HCT116 (cell line): ENCODE data around the gene TBX4. TPM values are rescaled to one million over a fixed set of nuclear protein-coding genes. Genes with fewer than 3 reads are reported as not detected.

ENCODE experiments used
- ATAC-seq: fragments of 200-7000 bp; cut with Tn5 transposase; 2 replicates; pipeline ENCODE4 v1.9.1; 2020; ENCODE audit warnings: mild to moderate bottlenecking, moderate library complexity
- BruUV-seq: library from RNA; stranded (reverse); fragments of 400-500 nt; replicated peaks from 2 replicates; lab custom pipeline; 2021; lab: Mats Ljungman, UMichigan
- CTCF ChIA-PET: fragments of 300-600 bp; sonication (Branson Sonifier 250); formaldehyde crosslinking; loops from one replicate; lab custom pipeline; 2021; ENCODE audit warnings: antibody characterized with exemption; lab: Charles Lee
- POLR2A ChIA-PET: fragments of 300-600, 350-600 bp; sonication (Branson Sonifier 250); formaldehyde crosslinking; loops from one replicate; lab custom pipeline; 2021; ENCODE audit warnings: antibody characterized with exemption; lab: Charles Lee
- RAD21 ChIA-PET, 2 experiments: fragments of 300-600 bp; sonication (Branson Sonifier 250); formaldehyde crosslinking; loops; one replicate each; lab custom pipeline; 2023; ENCODE audit warnings: low total read pairs in 2 of 2; ENCODE audit not compliant: uncharacterized antibody in 2 of 2, unreplicated experiment in 2 of 2, low non-redundant PET in 1 of 2; lab: Charles Lee
- DNase-seq: peaks from one replicate; pipeline ENCODE4 v3.0.0-alpha.2; 2010; ENCODE audit warnings: low read depth, low spot score
- H2AFZ ChIP-seq: fragments of 200-600 bp; shearing (Covaris generic), sonication (generic); 2 replicates; pipeline ENCODE4 v1.6.1; 2017; ENCODE audit warnings: low read depth, mixed run types, mixed read lengths, antibody characterized with exemption, low read length; ENCODE audit not compliant: poor library complexity, severe bottlenecking
- H3K27ac ChIP-seq: 2 replicates; pipeline ENCODE4 v1.5.1; 2012; ENCODE audit warnings: low read depth, low read length
- H3K27me3 ChIP-seq: fragments of 200-600 bp; sonication (generic); 2 replicates; pipeline ENCODE4 v1.6.1; 2016; ENCODE audit warnings: mixed run types, low read length, mixed read lengths; ENCODE audit not compliant: insufficient read depth
- H3K36me3 ChIP-seq, 2 experiments: fragments of 200-500 bp in 1 of 2; fragments of 200-600 bp in 1 of 2; sonication (Bioruptor generic) in 1 of 2; sonication (generic) in 1 of 2; 2 replicates each; pipeline versions ENCODE4 v1.5.1 to v1.6.1; 2014 to 2016; ENCODE audit warnings: low read length in 2 of 2, inconsistent platforms in 1 of 2, mixed read lengths in 1 of 2, mixed run types in 1 of 2; ENCODE audit not compliant: insufficient read depth in 2 of 2, control insufficient read depth in 1 of 2
- H3K4me1 ChIP-seq, 2 experiments: fragments of 200-600 bp in 1 of 2; sonication (generic) in 1 of 2; 2 replicates each; pipeline versions ENCODE4 v1.5.1 to v1.6.1; 2012 to 2017; ENCODE audit warnings: low read length in 2 of 2, inconsistent platforms in 1 of 2, mild to moderate bottlenecking in 1 of 2, mixed read lengths in 1 of 2, mixed run types in 1 of 2, moderate library complexity in 1 of 2; ENCODE audit not compliant: insufficient read depth in 2 of 2, control insufficient read depth in 1 of 2
- H3K4me2 ChIP-seq: fragments of 200-600 bp; sonication (generic); 2 replicates; pipeline ENCODE4 v1.6.1; 2017; ENCODE audit warnings: mixed run types, low read length, mixed read lengths
- H3K4me3 ChIP-seq, 2 experiments: fragments of 200-600 bp in 1 of 2; sonication (generic) in 1 of 2; replicated peaks in 1 of 2; 2 replicates each; pipeline ENCODE4 v1.5.1; 2011 to 2016; ENCODE audit warnings: low read length in 2 of 2, control low read depth in 1 of 2, low read depth in 1 of 2, mild to moderate bottlenecking in 1 of 2, mixed read lengths in 1 of 2, mixed run types in 1 of 2
- H3K79me2 ChIP-seq: fragments of 200-600 bp; sonication (generic); 2 replicates; pipeline ENCODE4 v1.6.1; 2017; ENCODE audit warnings: mild to moderate bottlenecking, mixed run types, low read length, moderate library complexity, mixed read lengths; ENCODE audit not compliant: insufficient read depth
- H3K9ac ChIP-seq: fragments of 200-600 bp; sonication (generic); 2 replicates; pipeline ENCODE4 v1.6.1; 2016; ENCODE audit warnings: low read length, mixed read lengths
- H3K9me2 ChIP-seq: fragments of 200-600 bp; sonication (generic), shearing (Covaris generic); 2 replicates; pipeline ENCODE4 v1.6.1; 2017; ENCODE audit warnings: mixed run types, mild to moderate bottlenecking, moderate library complexity; ENCODE audit not compliant: insufficient read depth
- H3K9me3 ChIP-seq, 2 experiments: fragments of 200-500 bp in 1 of 2; fragments of 200-600 bp in 1 of 2; sonication (Bioruptor generic) in 1 of 2; sonication (generic) in 1 of 2; 2 replicates each; pipeline ENCODE4 v1.6.1; 2014 to 2017; ENCODE audit warnings: low read length in 2 of 2, mixed read lengths in 2 of 2, inconsistent platforms in 1 of 2, low read depth in 1 of 2, mild to moderate bottlenecking in 1 of 2, mixed run types in 1 of 2, moderate library complexity in 1 of 2; ENCODE audit not compliant: control insufficient read depth in 1 of 2, insufficient read depth in 1 of 2
- H4K20me1 ChIP-seq: fragments of 200-600 bp; sonication (generic), shearing (Covaris generic); 2 replicates; pipeline ENCODE4 v1.6.1; 2017; ENCODE audit warnings: mixed run types, mild to moderate bottlenecking, moderate library complexity; ENCODE audit not compliant: insufficient read depth
- CBX3 ChIP-seq: IDR thresholded peaks from 2 replicates; pipeline ENCODE4 v1.6.1; 2012; ENCODE audit warnings: low read depth
- EGR1 ChIP-seq: IDR thresholded peaks from 2 replicates; pipeline ENCODE4 v1.6.1; 2012; ENCODE audit warnings: low read depth
- ELF1 ChIP-seq: IDR thresholded peaks from 2 replicates; pipeline ENCODE4 v1.6.1; 2012; ENCODE audit warnings: low read depth, borderline replicate concordance
- EZH2phosphoT487 ChIP-seq: fragments of 200-600 bp; IDR thresholded peaks from 2 replicates; pipeline ENCODE4 v1.6.1; 2018; ENCODE audit warnings: antibody characterized with exemption, borderline replicate concordance
- RAD21 ChIP-seq: IDR thresholded peaks from 2 replicates; pipeline ENCODE4 v1.6.1; 2012; ENCODE audit warnings: low read depth, mild to moderate bottlenecking
- SIN3A ChIP-seq: IDR thresholded peaks from 2 replicates; pipeline ENCODE4 v1.6.1; 2012; ENCODE audit warnings: low read depth
- SRF ChIP-seq: IDR thresholded peaks from 2 replicates; pipeline ENCODE4 v1.6.1; 2012; ENCODE audit warnings: low read depth
- TCF7L2 ChIP-seq: IDR thresholded peaks from 2 replicates; pipeline ENCODE4 v1.7.0; 2011; ENCODE audit warnings: borderline replicate concordance, inconsistent platforms; ENCODE audit not compliant: insufficient read depth, insufficient read length; ENCODE audit errors: extremely low read depth
- YY1 ChIP-seq: IDR thresholded peaks from 2 replicates; pipeline ENCODE4 v1.6.1; 2011; ENCODE audit warnings: low read length, low read depth, moderate library complexity, mild to moderate bottlenecking; ENCODE audit not compliant: insufficient replicate concordance; ENCODE audit errors: extremely low read depth
- ZFX ChIP-seq: fragments of 450-650 bp; IDR thresholded peaks from 2 replicates; pipeline ENCODE4 v1.6.1; 2017
- ZNF274 ChIP-seq: fragments of 200-500 bp; sonication (Bioruptor generic); IDR thresholded peaks from 2 replicates; pipeline ENCODE4 v1.6.1; 2014; ENCODE audit warnings: mild to moderate bottlenecking, low read depth, low read length, inconsistent platforms
- intact Hi-C: fragments of 100-400 bp; cut with micrococcal nuclease; formaldehyde crosslinking; loops from 2 replicates; pipeline ENCODE4 v1.10.0; 2022
- total RNA-seq: library from RNA; stranded (reverse); gene quantifications from one replicate; pipeline ENCODE4 v1.2.1, GENCODE V29; 2021; ENCODE audit not compliant: unreplicated experiment
- TF ChIP-seq, protein P1 (sequence below): IDR thresholded peaks from 2 replicates; pipeline ENCODE4 v1.6.1; 2012
- TF ChIP-seq, protein P2 (sequence below), 3 experiments: fragments of 200-600 bp in 1 of 3; sonication (generic) in 1 of 3; IDR thresholded peaks in 2 of 3; conservative IDR thresholded peaks in 1 of 3; 2 replicates each; pipeline ENCODE4 v1.5.1; 2012 to 2017; ENCODE audit warnings: low read depth in 2 of 3, low read length in 2 of 3, antibody characterized with exemption in 1 of 3, borderline replicate concordance in 1 of 3, control low read depth in 1 of 3, mild to moderate bottlenecking in 1 of 3, mixed read lengths in 1 of 3, mixed run types in 1 of 3, moderate library complexity in 1 of 3; ENCODE audit not compliant: insufficient read depth in 1 of 3

TBX4 gene
- total RNA-seq, 1 experiment from 2014 or later, result 0.27 TPM

DNA sequence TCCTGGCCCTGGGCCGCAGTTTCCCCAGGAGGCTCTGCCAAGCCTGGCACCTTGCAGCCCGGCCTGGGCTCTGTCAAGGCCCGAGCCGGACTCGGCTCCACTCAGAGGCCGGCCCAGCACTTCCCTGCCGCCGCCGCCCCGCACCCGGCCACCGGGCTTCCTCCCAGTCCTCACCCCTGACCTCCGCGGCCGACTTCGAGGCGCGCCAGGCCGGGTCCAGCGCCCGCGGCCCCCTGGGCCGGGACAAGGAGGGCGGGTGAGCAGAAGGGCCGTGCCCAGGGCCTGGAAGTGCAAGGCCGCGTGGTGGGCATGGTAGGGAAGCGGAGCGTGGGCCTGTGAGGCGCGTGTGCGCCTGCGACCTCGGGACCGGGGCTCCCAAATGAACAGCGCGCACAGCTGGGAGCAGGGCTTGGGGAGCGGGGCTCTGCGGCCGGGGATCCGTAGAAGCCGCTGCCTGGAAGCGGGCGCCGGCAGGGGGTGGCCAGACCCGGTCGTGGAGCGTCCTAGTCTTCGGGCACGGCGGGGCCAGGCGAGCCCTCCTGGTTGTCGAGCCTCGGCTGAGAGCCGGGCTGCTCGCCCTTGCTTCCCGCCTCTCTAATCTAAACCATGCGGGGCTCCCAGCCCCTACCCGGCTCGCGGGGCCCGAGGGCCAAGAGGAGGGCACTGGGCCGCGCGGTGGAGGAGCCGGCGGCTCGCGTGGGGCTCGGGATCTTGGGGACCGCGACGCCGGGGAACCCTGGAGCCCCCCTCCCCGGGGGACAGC lies 503 bp upstream of the TBX4 start:
- DNase-seq, result no peak
- Histone ChIP-seq H3K79me2 (no peaks in the 10 kb centered on the region), H3K9ac (no peak overlapping the region), H3K4me1 (no peaks in the 10 kb centered on the region; a peak in 1 of 4 replicates), H4K20me1 (no peaks in the 10 kb centered on the region), H3K4me3 (no peak overlapping the region), H3K4me2 (no peak overlapping the region), H3K9me2 (no peaks in the 10 kb centered on the region), H3K27ac (no peak overlapping the region), H3K9me3 (no peaks in the 10 kb centered on the region), H3K27me3 (no peaks in the 10 kb centered on the region), H2AFZ (no peak overlapping the region), H3K36me3 (no peaks in the 10 kb centered on the region)
- POLR2A ChIA-PET, result no interaction called here
- no TSS peak for BruUV-seq
- intact Hi-C loops, result no loop called here
- RAD21 ChIA-PET, result no interaction called here
- no peak for ATAC-seq
- CTCF ChIA-PET, result no interaction called here
- TF ChIP-seq YY1 (no peak), EGR1 (no peak), CBX3 (no peak), ZNF274 (no peak), ELF1 (no peak)

DNA sequence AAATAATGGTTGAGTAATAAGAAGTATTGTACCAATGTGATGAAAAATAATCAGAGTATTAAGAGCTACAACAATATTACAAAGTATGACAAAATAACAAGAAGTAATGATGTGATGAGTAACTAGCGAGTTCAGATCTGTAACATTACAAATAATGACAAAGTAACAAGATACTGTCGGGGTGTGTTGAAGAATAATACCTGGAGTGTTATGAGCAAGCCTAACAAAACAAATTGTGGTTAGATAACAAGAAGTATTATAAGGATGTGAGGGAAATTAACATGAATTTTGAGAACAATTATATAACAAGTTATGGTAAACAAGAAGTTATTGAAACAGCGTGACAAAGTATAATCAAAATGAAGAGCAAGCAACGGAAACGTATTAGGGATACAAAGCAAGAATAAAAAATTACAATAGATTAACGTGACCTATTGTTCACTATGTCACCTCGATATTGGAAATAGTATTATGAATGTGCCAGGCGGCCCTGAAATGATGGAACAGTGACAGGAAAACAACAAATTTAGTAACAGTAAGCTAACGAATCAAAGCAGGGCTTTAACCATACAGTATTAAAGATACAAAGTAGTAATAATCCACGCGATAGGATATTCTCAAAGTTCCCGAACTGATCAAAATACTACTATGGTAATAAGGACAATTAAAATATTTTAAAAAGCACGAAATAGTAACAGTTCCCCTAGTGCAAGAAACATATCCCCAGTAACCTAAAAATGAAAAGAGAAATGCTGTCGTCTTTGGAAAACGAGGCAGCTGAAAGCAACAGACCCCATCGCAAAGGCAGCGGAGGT lies 1.6 kb downstream of the TBX4 start:
- Histone ChIP-seq H3K9ac (no peak overlapping the region), H3K36me3 (no peaks in the 10 kb centered on the region), H3K27ac (no peak overlapping the region), H3K4me3 (no peak overlapping the region), H2AFZ (no peak overlapping the region)
- no peak for ATAC-seq
- TF ChIP-seq SIN3A (no peak), ZFX (no peak), RAD21 (no peak), EZH2phosphoT487 (no peak), SRF (no peak), CBX3 (no peak), TCF7L2 (no peak)
- TF ChIP-seq, protein P1, sequence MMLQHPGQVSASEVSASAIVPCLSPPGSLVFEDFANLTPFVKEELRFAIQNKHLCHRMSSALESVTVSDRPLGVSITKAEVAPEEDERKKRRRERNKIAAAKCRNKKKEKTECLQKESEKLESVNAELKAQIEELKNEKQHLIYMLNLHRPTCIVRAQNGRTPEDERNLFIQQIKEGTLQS, result no peak
- TF ChIP-seq, protein P2, sequence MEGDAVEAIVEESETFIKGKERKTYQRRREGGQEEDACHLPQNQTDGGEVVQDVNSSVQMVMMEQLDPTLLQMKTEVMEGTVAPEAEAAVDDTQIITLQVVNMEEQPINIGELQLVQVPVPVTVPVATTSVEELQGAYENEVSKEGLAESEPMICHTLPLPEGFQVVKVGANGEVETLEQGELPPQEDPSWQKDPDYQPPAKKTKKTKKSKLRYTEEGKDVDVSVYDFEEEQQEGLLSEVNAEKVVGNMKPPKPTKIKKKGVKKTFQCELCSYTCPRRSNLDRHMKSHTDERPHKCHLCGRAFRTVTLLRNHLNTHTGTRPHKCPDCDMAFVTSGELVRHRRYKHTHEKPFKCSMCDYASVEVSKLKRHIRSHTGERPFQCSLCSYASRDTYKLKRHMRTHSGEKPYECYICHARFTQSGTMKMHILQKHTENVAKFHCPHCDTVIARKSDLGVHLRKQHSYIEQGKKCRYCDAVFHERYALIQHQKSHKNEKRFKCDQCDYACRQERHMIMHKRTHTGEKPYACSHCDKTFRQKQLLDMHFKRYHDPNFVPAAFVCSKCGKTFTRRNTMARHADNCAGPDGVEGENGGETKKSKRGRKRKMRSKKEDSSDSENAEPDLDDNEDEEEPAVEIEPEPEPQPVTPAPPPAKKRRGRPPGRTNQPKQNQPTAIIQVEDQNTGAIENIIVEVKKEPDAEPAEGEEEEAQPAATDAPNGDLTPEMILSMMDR (IDR thresholded peaks at IDR 0.05 in 2 of 3, conservative IDR thresholded peaks at IDR 0.05 in 1 of 3; ENCODE audit: borderline replicate concordance in 1 of 3, insufficient read depth in 1 of 3, low read depth in 2 of 3, low read length in 2 of 3), result no peak
- TF ChIP-seq, all 23 proteins: peak for 0
- ChIA-PET CTCF (no interaction called here), POLR2A (no interaction called here), RAD21 (no interaction called here)
- intact Hi-C loops, result no loop called here
- no peak for DNase-seq
- Histone ChIP-seq H3K79me2 (no peaks in the 10 kb centered on the region), H3K4me2 (no peak overlapping the region), H3K9me3 (no peaks in the 10 kb centered on the region), H3K27me3 (no peaks in the 10 kb centered on the region), H3K9me2 (no peaks in the 10 kb centered on the region), H3K4me1 (no peaks in the 10 kb centered on the region), H4K20me1 (no peaks in the 10 kb centered on the region)
- no TSS peak for BruUV-seq
